MM.1S (cell line): ENCODE results near the gene CTDNEP1.

ENCODE experiments used
- DNase-seq: peaks from one replicate; pipeline ENCODE4 v3.0.0-alpha.2; 2015
- H2AFZ ChIP-seq: fragments of 300-600 bp; sonication (generic); 2 replicates; pipeline ENCODE4 v1.6.0; 2016; ENCODE audit warnings: antibody characterized with exemption, low read length
- H3F3A ChIP-seq: fragments of 300-600 bp; sonication (generic); 2 replicates; pipeline ENCODE4 v1.6.1; 2016; ENCODE audit warnings: mild to moderate bottlenecking, antibody characterized with exemption, low read length, moderate library complexity, mixed read lengths; ENCODE audit not compliant: insufficient read depth
- H3K27ac ChIP-seq: fragments of 300-600 bp; sonication (generic); 2 replicates; pipeline ENCODE4 v1.5.1; 2016; ENCODE audit warnings: mild to moderate bottlenecking, low read length
- H3K27me3 ChIP-seq: fragments of 300-600 bp; sonication (generic); replicated peaks from 2 replicates; pipeline ENCODE4 v1.6.0; 2016; ENCODE audit warnings: low read length; ENCODE audit not compliant: insufficient read depth
- H3K36me3 ChIP-seq: fragments of 300-600 bp; sonication (generic); replicated peaks from 2 replicates; pipeline ENCODE4 v1.6.1; 2016; ENCODE audit warnings: mild to moderate bottlenecking, low read length, mixed read lengths; ENCODE audit not compliant: insufficient read depth
- H3K4me1 ChIP-seq: fragments of 300-600 bp; sonication (generic); 2 replicates; pipeline ENCODE4 v1.6.1; 2016; ENCODE audit warnings: low read length, mixed read lengths
- H3K4me2 ChIP-seq: fragments of 300-600 bp; sonication (generic); 2 replicates; pipeline ENCODE4 v1.6.0; 2016; ENCODE audit warnings: low read depth, low read length
- H3K4me3 ChIP-seq: fragments of 300-600 bp; sonication (generic); 2 replicates; pipeline ENCODE4 v1.5.1; 2016; ENCODE audit warnings: low read length, mixed read lengths
- H3K79me2 ChIP-seq: fragments of 300-600 bp; sonication (generic); 2 replicates; pipeline ENCODE4 v1.6.1; 2016; ENCODE audit warnings: mixed run types, low read length, mixed read lengths
- H3K9ac ChIP-seq: fragments of 300-600 bp; sonication (generic); 2 replicates; pipeline ENCODE4 v1.6.1; 2016; ENCODE audit warnings: low read length, mixed read lengths
- H3K9me2 ChIP-seq: fragments of 300-600 bp; sonication (generic); replicated peaks from 2 replicates; pipeline ENCODE4 v1.6.1; 2016; ENCODE audit warnings: mild to moderate bottlenecking, low read length, mixed read lengths; ENCODE audit not compliant: insufficient read depth
- H3K9me3 ChIP-seq: fragments of 300-600 bp; sonication (generic); replicated peaks from 2 replicates; pipeline ENCODE4 v1.6.1; 2016; ENCODE audit warnings: mild to moderate bottlenecking, low read length, mixed read lengths; ENCODE audit not compliant: insufficient read depth
- H4K20me1 ChIP-seq: fragments of 300-600 bp; sonication (generic); 2 replicates; pipeline ENCODE4 v1.6.1; 2016; ENCODE audit warnings: mild to moderate bottlenecking, low read length, moderate library complexity, mixed read lengths; ENCODE audit not compliant: insufficient read depth
- EZH2 ChIP-seq: fragments of 300-600 bp; sonication (generic); optimal IDR thresholded peaks from 2 replicates; pipeline ENCODE3; 2017; ENCODE audit warnings: low read depth, mild to moderate bottlenecking, antibody characterized with exemption, low read length, mixed read lengths
- EZH2phosphoT487 ChIP-seq: fragments of 300-600 bp; sonication (generic); IDR thresholded peaks from 2 replicates; pipeline ENCODE4 v1.6.1; 2018; ENCODE audit warnings: antibody characterized with exemption, low read length
- TF ChIP-seq, protein P1 (sequence below): fragments of 300-600 bp; sonication (generic); IDR thresholded peaks from 2 replicates; pipeline ENCODE4 v1.5.1; 2016; ENCODE audit warnings: antibody characterized with exemption, low read length, mixed read lengths

The CTDNEP1 gene

GRCh38 chr17:7216242-7217112 lies 35.1 kb downstream of the CTDNEP1 start:
- H3F3A ChIP-seq: no peaks in the 10 kb centered on the region
- H2AFZ ChIP-seq: no peak overlapping the region
- H3K9me2 ChIP-seq: no peaks in the 10 kb centered on the region
- TF ChIP-seq EZH2 (no peak), EZH2phosphoT487 (no peak)
- TF ChIP-seq, protein P1, sequence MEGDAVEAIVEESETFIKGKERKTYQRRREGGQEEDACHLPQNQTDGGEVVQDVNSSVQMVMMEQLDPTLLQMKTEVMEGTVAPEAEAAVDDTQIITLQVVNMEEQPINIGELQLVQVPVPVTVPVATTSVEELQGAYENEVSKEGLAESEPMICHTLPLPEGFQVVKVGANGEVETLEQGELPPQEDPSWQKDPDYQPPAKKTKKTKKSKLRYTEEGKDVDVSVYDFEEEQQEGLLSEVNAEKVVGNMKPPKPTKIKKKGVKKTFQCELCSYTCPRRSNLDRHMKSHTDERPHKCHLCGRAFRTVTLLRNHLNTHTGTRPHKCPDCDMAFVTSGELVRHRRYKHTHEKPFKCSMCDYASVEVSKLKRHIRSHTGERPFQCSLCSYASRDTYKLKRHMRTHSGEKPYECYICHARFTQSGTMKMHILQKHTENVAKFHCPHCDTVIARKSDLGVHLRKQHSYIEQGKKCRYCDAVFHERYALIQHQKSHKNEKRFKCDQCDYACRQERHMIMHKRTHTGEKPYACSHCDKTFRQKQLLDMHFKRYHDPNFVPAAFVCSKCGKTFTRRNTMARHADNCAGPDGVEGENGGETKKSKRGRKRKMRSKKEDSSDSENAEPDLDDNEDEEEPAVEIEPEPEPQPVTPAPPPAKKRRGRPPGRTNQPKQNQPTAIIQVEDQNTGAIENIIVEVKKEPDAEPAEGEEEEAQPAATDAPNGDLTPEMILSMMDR: no peak
- no peaks in the 10 kb centered on the region for H4K20me1 ChIP-seq
- peaks cover 37% of the 10 kb centered on the region for H3K27me3 ChIP-seq
- H3K79me2 ChIP-seq: peaks cover 22% of the 10 kb centered on the region
- no peak overlapping the region for H3K4me2 ChIP-seq
- H3K4me1 ChIP-seq: peaks cover 24% of the 10 kb centered on the region
- no peak overlapping the region for H3K9ac ChIP-seq
- no peaks in the 10 kb centered on the region for H3K36me3 ChIP-seq
- DNase-seq: no peak
- no peak overlapping the region for H3K4me3 ChIP-seq
- H3K9me3 ChIP-seq: no peaks in the 10 kb centered on the region
- no peak overlapping the region for H3K27ac ChIP-seq

- Histone ChIP-seq H3K36me3 (no peaks in the 10 kb centered on the region), H3K27ac (no peak overlapping the region), H3K9ac (no peak overlapping the region), H3K4me2 (no peak overlapping the region), H3K9me3 (no peaks in the 10 kb centered on the region), H3K9me2 (no peaks in the 10 kb centered on the region), H3K4me3 (no peak overlapping the region), H4K20me1 (no peaks in the 10 kb centered on the region), H3F3A (no peaks in the 10 kb centered on the region), H3K4me1 (peaks cover 18% of the 10 kb centered on the region), H3K79me2 (peaks cover 14% of the 10 kb centered on the region), H2AFZ (no peak overlapping the region), H3K27me3 (peaks cover 43% of the 10 kb centered on the region)
- TF ChIP-seq, protein P1: no peak
- TF ChIP-seq EZH2 (no peak), EZH2phosphoT487 (no peak)
- no peak for DNase-seq
Measured at GRCh38 chr17:7215652-7216180, 35.8 kb downstream of the CTDNEP1 start.

GRCh38 chr17:7215136-7215638 lies 36.3 kb downstream of the CTDNEP1 start:
- no peak overlapping the region for H3K27ac ChIP-seq
- H4K20me1 ChIP-seq: no peaks in the 10 kb centered on the region
- no peak overlapping the region for H3K4me3 ChIP-seq
- no peaks in the 10 kb centered on the region for H3K9me2 ChIP-seq
- H3K4me1 ChIP-seq: peaks cover 16% of the 10 kb centered on the region
- TF ChIP-seq EZH2 (no peak), EZH2phosphoT487 (no peak)
- TF ChIP-seq, protein P1: no peak
- peaks cover 9% of the 10 kb centered on the region for H3K79me2 ChIP-seq
- H3F3A ChIP-seq: no peaks in the 10 kb centered on the region
- no peak for DNase-seq
- peak overlapping the region; percentile 68; the same call in 1 of the 2 replicates for H3K4me2 ChIP-seq
- H3K36me3 ChIP-seq: no peaks in the 10 kb centered on the region
- peaks cover 49% of the 10 kb centered on the region for H3K27me3 ChIP-seq
- H2AFZ ChIP-seq: no peak overlapping the region
- no peak overlapping the region for H3K9ac ChIP-seq
- H3K9me3 ChIP-seq: no peaks in the 10 kb centered on the region
